Progenitor cell of endocrine pancreas (in vitro differentiated cells): ENCODE measurements around the gene BLOC1S3. TPM values are rescaled to one million over a fixed set of nuclear protein-coding genes. Genes with fewer than 3 reads are reported as not detected.

Experiments used
- DNase-seq: peaks from one replicate; pipeline ENCODE4 v3.0.0; 2021; ENCODE audit warnings: low spot score; ENCODE audit not compliant: unreplicated experiment
- H3K27ac Mint-ChIP-seq: 2 replicates; pipeline ENCODE4 v1.8.0; 2021; ENCODE audit warnings: mild to moderate bottlenecking, moderate library complexity, mixed read lengths
- H3K27me3 Mint-ChIP-seq: 2 replicates; pipeline ENCODE4 v1.8.0; 2021; ENCODE audit warnings: mixed read lengths
- H3K36me3 Mint-ChIP-seq: 2 replicates; pipeline ENCODE4 v1.8.0; 2022; ENCODE audit warnings: mixed read lengths; ENCODE audit not compliant: insufficient read depth
- H3K4me1 Mint-ChIP-seq: 2 replicates; pipeline ENCODE4 v1.8.0; 2021; ENCODE audit warnings: low read depth, mixed read lengths
- H3K4me3 Mint-ChIP-seq: 2 replicates; pipeline ENCODE4 v1.8.0; 2021; ENCODE audit warnings: low read depth, mild to moderate bottlenecking, moderate library complexity, mixed read lengths
- H3K9me3 Mint-ChIP-seq: 2 replicates; pipeline ENCODE4 v1.8.0; 2021; ENCODE audit warnings: low read depth, mixed read lengths
- total RNA-seq: library from RNA; stranded (reverse); gene quantifications from 2 replicates; pipeline ENCODE4 v1.2.1, GENCODE V29; 2021
- TF ChIP-seq, protein P1 (sequence below): fragments of 200-600 bp; sonication (generic); IDR thresholded peaks from one replicate; pipeline ENCODE4 v1.5.0; 2021; ENCODE audit warnings: antibody characterized with exemption, mild to moderate bottlenecking; ENCODE audit not compliant: unreplicated experiment

Gene BLOC1S3
- total RNA-seq, 1 donor from 2014 or later = 8.7 TPM

DNA sequence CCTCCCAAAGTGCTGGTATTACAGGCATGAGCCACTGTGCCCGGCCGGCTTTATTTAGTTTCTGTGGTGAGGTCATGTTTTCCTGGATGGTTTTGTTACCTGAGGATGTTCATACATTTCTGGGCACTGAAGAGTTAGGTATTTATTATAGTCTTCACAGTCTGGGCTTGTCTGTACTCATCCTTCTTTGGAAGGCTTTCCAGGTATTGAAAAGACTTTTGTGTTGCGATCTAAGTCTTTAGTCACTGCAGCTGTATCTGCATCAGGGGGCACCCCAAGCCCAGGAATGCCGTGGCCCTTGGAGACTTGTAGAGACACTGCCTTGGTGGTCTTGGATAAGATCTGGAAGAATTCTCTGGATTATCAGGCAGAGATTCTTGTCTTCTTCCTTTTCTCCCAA, 12.8 kb downstream of the BLOC1S3 start:
- no peak overlapping the region for H3K27ac Mint-ChIP-seq
- H3K4me1 Mint-ChIP-seq = no peaks in the 10 kb centered on the region
- no peaks in the 10 kb centered on the region for H3K36me3 Mint-ChIP-seq
- TF ChIP-seq, protein P1, sequence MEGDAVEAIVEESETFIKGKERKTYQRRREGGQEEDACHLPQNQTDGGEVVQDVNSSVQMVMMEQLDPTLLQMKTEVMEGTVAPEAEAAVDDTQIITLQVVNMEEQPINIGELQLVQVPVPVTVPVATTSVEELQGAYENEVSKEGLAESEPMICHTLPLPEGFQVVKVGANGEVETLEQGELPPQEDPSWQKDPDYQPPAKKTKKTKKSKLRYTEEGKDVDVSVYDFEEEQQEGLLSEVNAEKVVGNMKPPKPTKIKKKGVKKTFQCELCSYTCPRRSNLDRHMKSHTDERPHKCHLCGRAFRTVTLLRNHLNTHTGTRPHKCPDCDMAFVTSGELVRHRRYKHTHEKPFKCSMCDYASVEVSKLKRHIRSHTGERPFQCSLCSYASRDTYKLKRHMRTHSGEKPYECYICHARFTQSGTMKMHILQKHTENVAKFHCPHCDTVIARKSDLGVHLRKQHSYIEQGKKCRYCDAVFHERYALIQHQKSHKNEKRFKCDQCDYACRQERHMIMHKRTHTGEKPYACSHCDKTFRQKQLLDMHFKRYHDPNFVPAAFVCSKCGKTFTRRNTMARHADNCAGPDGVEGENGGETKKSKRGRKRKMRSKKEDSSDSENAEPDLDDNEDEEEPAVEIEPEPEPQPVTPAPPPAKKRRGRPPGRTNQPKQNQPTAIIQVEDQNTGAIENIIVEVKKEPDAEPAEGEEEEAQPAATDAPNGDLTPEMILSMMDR = no peak
- peaks cover 3% of the 10 kb centered on the region for H3K27me3 Mint-ChIP-seq
- DNase-seq = no peak
- H3K9me3 Mint-ChIP-seq = no peaks in the 10 kb centered on the region
- H3K4me3 Mint-ChIP-seq = no peak overlapping the region

DNA sequence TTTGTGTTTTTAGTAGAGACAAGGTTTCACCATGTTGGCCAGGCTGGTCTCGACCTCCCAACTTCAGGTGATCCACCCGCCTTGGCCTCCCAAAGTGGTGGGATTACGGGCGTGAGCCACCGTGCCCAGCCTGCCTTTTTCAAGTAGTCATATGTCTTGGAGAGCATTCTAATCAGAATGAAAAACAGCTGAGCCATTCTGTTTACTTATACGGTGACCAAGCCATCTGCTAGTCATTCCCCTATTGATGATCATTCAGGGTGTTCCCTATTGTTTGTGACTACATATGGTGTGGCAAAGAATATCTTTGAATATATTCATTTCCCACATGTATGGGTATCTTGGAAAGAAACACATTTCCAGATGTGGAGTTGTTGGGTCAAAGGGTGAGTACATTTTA, 17.2 kb downstream of the BLOC1S3 start:
- DNase-seq = no peak
- Mint-ChIP-seq H3K27me3 (peaks cover 10% of the 10 kb centered on the region), H3K36me3 (no peaks in the 10 kb centered on the region), H3K9me3 (no peaks in the 10 kb centered on the region), H3K27ac (no peak overlapping the region), H3K4me3 (no peak overlapping the region), H3K4me1 (no peaks in the 10 kb centered on the region)
- TF ChIP-seq, protein P1 = no peak

DNA sequence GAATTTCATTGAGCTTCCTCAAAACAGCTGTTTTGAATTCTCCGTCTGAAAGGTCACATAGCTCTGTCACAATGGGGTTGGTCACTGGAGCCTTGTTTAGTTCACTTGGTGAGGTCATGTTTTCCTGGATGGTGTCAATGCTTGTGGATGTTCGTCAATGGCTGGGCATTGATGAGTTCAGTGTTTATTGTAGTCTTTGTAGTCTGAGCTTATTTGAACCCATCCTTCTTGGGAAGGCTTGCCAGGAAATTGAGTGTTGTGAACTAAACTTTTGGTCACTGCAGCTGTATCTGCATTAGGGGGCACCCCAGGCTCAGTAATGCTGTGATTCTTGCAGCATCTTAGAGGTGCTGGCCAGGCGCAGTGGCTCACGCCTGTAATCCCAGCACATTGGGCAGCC, 22.0 kb downstream of the BLOC1S3 start:
- DNase-seq = no peak
- Mint-ChIP-seq H3K9me3 (no peaks in the 10 kb centered on the region), H3K36me3 (no peaks in the 10 kb centered on the region), H3K27ac (no peak overlapping the region), H3K27me3 (peaks cover 15% of the 10 kb centered on the region), H3K4me1 (no peaks in the 10 kb centered on the region), H3K4me3 (no peak overlapping the region)
- TF ChIP-seq, protein P1 = peak; percentile 41

DNA sequence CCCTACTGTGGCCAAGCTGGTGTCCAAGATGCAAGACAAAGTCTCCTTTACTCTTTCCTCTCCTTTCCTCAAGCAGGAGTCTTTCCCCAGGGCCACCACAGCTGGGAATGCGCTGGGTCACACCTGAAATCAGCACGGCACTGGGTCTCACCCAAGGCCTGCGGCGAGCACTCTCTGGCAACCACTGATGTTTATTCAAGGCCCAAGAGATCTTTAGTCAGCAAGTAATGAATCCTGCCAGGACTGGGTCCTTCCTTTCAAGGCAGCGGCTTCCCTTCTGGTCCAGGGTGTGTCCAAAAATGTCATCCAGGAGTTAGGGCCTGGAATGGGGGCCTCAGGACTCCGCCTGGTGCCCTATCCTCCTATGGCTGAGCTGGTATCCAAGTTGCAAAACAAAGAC, 24.1 kb downstream of the BLOC1S3 start:
- Mint-ChIP-seq H3K9me3 (no peaks in the 10 kb centered on the region), H3K4me1 (no peaks in the 10 kb centered on the region), H3K4me3 (no peak overlapping the region), H3K27ac (no peak overlapping the region), H3K27me3 (peaks cover 12% of the 10 kb centered on the region), H3K36me3 (no peaks in the 10 kb centered on the region)
- DNase-seq = no peak
- TF ChIP-seq, protein P1 = no peak

DNA sequence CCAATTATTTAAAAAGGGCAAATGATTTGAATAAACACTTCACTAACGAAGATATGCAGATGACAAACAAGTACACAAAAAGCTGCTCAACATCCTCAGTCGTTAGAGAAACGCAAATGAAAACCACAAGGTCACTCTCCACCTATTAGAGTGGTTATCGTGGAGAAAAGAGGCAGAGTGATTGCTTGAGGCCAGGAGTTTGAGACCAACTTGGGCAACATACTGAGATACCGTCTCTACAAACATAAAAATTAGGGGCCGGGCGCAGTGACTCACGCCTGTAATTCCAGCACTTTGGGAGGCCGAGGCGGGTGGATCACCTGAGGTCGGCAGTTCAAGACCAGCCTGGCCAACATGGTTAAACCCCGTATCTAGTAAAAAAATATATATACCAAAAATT, 27.2 kb downstream of the BLOC1S3 start:
- Mint-ChIP-seq H3K9me3 (no peaks in the 10 kb centered on the region), H3K27ac (no peak overlapping the region), H3K4me1 (no peaks in the 10 kb centered on the region), H3K36me3 (no peaks in the 10 kb centered on the region), H3K27me3 (peaks cover 7% of the 10 kb centered on the region), H3K4me3 (no peak overlapping the region)
- TF ChIP-seq, protein P1 = no peak
- no peak for DNase-seq
